GM21528 (cell line): ENCODE measurements around the gene TRABD2A.
A peak's percentile ranks its signal among the peaks of the same experiment; 100 is the strongest.
"Not testable (repeated sequence)": the region's sequence is repeated elsewhere in the genome, so short reads cannot be mapped to it uniquely, and the experiment has no call there.

Source experiments
- ATAC-seq: cut with Tn5 transposase; IDR thresholded peaks from one replicate; pipeline ENCODE4 v1.9.1; 2021; ENCODE audit warnings: mild to moderate bottlenecking, moderate library complexity; ENCODE audit not compliant: unreplicated experiment, low FRiP score

TRABD2A gene

DNA sequence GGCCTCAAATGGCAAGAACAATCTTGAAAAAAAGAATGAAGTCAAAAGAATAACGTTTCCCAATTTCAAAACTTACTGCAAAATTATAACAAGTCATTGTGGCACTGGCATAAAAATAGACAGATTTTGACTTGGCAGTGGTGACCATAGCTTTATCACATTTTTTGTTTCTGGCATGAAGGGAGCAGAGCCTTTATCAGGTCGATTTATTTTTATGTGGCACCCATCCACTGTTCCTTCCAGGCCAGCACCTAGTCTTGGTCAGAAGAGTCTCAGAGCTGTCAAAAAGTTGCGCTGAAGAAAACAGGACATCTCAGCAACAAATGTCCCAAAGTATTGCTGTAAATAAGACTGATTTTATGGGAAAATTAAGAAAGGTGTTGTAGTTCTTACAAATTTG lies 92.4 kb downstream of the TRABD2A start:
- ATAC-seq: no peak

DNA sequence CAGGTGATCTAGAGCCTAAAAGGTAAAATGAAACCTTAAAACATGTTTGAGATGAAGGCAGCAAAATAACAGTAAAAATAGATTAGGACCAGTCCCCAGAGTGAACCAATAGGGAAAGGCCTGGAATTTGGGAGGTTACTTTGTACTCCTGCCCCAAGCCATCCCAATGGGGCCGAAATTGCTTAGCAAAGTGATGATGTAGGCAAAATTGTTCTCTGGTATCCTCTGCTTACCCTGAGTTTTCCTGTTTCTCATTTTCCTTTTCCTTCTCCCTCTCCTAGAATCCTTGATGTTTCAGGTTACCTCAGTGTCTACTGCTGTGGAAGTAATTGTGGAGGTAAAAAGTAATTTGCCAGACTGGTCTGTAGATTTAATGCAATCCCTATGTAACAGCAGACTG lies 92.9 kb downstream of the TRABD2A start:
- ATAC-seq: no peak

DNA sequence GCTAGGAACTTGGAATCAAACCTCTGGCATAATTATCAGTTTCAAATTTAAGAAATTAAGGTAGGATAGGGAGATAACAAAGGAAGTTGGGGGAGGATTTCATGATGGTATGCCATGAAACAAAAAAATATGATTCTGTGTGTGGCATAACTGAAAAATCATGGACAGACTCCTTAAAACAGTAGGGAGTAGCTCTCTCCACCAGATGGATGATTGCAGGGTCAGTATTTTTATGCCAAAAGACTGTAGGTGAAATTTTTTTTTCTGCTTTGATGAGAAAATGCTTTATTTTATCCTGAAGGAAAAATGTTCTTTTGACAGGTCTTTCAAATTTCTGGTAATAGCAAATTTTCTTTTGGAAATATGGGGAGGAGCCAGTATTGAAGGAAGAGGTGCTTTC lies 94.3 kb downstream of the TRABD2A start:
- no peak for ATAC-seq

DNA sequence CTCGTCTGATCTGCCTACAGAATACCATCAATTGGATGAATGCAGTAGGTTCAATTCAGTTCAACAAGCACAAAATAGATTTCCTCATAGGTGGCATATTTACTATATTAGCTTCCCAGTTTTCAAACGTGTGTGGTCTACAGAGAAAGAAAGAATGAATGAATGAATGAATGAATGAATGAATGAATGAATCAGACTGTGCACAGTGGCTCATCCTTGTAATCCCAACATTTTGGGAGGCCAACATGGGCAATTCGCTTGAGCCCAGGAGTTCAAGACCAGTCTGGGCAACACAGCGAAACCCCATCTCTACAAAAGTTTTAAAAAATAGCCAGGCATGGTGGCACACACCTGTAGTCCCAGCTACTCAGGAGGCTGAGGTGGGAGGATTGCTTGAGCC lies 94.9 kb downstream of the TRABD2A start:
- no peak for ATAC-seq

DNA sequence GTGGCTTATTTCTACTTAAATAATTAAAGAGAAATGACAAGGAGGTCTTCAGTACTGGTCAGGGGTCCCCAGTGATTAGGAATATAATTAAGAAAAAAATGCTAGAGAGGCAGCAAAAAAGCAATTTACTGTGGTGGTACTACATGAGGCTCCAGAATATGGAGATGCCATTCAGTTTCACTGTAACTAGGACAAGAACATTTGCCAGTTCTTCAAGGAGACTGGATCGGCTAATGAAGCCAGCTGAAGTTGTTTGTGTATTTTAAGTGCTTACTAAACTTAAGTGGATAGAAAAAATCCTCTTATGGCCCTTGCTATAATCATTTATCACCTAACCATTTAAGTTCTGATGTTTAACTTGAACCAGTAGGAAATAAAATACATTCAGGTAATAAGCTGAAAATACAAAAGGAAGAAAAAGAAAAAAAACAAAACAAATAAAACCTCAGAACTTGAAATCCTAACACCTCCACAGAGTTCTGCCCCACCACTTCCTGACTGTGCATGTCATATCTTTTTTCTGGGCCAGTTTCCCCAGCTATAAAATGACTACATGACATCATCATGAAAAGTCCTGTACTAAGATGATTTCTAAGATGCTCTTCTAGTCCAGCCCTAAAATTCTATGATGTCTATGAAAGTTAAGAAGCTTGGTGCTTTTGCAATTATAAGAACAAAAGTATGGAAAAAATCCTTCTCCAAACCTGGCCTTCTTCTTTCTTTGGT lies 98.0 kb downstream of the TRABD2A start:
- no peak for ATAC-seq

DNA sequence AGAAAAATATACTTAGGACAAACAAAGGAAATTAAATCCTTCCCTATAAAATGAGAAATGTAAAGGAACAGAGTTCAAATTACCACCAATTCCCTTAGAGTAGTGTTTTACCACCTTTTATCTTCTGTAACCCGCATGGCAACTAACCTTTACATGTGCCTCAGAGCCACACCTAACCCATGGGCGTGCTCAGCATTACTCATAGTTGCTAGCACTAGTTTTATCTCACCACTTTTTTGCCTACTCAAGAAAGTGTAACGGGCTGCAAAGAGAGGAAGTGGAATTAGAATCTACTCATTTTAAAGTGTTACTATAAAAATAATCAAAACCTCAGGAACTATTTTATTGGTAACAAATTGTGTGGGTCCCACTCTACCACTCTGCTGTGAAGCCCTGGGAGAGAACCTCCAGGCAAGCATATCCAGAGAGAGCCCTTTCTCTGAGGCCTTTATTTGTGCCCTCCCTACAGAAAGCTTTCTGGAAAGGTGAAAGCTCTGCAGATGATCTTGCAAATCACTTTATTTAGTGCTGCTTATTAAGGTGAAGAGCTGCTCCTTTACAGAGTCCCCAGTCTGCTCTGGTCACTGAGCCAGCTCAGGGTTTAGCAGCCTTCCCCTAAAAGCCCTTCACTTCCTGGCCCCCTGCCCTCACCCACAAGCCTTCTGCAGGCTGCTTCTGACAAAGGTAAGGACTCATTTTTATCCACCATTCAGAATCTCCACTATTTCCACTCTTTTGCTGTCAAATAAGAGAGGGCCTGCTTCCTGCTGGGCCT lies 98.8 kb downstream of the TRABD2A start:
- peak; percentile 90 for ATAC-seq

DNA sequence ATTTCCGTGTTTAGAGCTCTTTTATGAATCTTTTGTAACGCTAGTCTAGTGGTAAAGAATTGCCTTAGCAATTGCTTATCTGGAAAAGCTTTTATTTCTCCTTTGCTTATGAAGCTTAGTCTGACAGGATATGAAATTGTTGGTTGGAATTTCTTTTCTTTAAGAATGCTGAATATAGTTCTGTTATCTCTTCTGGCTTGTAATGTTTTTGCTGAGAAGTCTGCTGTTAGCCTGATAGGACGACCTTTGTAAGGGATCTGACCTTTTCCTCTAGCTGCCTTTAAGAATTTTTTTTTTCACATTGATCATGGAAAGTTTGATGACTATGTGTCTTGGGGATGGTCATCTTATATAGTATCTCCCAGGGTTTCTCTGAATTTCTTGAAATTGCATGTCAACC lies 101.1 kb downstream of the TRABD2A start:
- no peak for ATAC-seq

DNA sequence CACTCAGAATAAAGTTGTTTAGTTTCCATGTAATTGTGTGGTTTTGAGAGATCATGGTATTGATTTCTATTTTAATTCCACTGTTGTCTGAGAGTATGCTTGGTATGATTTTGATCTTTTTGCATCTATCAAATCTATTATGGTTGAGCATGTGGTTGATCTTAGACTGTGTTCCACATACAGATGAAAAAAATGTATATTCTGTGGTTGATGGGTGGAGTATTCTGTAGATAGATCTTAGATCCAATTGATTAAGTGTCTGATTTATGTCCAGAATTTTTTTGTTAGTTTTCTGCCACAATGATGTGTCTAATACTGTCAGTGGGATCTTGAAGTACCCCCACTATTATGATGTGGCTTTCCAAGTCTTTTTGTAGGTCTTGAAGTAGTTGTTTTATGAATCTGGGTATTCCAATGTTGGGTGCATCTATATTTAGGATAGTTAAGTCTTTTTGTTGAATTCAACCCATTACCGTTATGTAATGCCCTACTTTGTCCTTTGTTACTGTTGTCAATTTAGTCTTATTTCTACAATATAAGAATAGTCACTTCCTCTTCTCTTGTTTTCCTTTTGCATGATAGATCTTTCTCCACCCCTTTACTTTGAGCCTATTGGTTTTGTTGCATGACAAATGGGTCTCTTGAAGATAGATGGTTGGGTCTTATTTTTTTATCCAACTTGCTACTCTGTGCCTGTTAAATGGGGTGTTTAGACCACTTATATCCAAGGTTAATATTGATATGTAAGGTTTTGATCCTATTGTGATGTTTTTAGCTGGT lies 101.8 kb downstream of the TRABD2A start:
- ATAC-seq: no peak

DNA sequence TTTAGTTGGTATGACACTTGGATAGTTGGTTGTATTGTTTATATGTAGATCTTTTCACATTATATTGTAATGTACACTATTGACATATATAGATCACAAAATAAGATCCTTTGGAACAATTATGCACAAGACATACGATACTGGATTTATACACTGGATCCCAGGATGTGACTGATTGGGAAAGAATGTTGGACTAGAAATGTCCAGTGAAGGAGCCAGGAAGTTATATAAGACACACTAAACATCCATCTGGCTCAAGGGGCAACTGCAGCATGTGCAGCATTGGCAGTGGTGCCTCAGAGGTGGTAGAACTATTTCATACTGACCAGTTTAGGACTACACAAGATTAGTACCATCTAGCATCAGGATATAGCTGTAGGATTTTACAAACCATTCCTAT lies 104.9 kb downstream of the TRABD2A start:
- ATAC-seq: no peak

DNA sequence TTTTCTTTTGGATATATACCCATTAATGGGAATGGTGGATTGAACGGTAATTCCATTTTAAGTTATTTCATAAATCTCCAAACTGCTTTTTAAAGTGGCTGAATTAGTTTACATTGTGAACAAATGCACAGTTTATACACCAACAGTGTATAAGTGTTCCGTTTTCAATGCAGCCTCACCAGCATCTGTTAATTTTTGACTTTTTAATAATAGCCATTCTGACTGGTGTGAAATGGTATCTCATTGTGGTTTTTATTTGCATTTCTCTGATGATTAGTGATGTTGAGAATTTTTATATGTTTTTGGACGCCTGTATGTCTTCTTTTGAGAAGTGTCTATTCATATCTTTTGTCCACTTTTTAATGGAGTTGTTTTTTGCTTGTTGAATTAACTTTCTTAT lies 107.3 kb downstream of the TRABD2A start:
- ATAC-seq: not testable (repeated sequence)
